RWPE2 (cell line): Measurements from ENCODE around the gene DUSP28.

Experiments used
- ATAC-seq: fragments of 200-7000 bp; cut with Tn5 transposase; 3 replicates; pipeline ENCODE4 v1.9.1; 2021; ENCODE audit warnings: low read depth
- DNase-seq: peaks from one replicate; pipeline ENCODE4 v3.0.0-alpha.2; 2020; ENCODE audit warnings: low spot score
- H3K27ac ChIP-seq: fragments of 450-650 bp; 2 replicates; pipeline ENCODE4 v1.5.1; 2017; ENCODE audit warnings: mild to moderate bottlenecking; ENCODE audit not compliant: poor library complexity, severe bottlenecking
- H3K27me3 ChIP-seq: fragments of 250-450 bp; sonication (Bioruptor Pico); 2 replicates; pipeline ENCODE4 v1.5.1; 2021; ENCODE audit warnings: mild to moderate bottlenecking, moderate library complexity; ENCODE audit not compliant: insufficient read depth, poor library complexity, severe bottlenecking
- H3K36me3 ChIP-seq: fragments of 250-450 bp; sonication (Bioruptor Pico); 2 replicates; pipeline ENCODE4 v1.5.1; 2020; ENCODE audit warnings: low read depth, mild to moderate bottlenecking, moderate library complexity
- H3K4me1 ChIP-seq: fragments of 250-450 bp; sonication (Bioruptor Pico); 2 replicates; pipeline ENCODE4 v1.5.1; 2021; ENCODE audit warnings: mild to moderate bottlenecking, moderate library complexity; ENCODE audit not compliant: insufficient read depth, poor library complexity, severe bottlenecking
- H3K4me3 ChIP-seq: fragments of 250-450 bp; sonication (Bioruptor Pico); 2 replicates; pipeline ENCODE4 v1.5.1; 2021; ENCODE audit warnings: mild to moderate bottlenecking, moderate library complexity; ENCODE audit not compliant: severe bottlenecking
- H3K9me3 ChIP-seq: fragments of 250-450 bp; sonication (Bioruptor Pico); 2 replicates; pipeline ENCODE4 v1.5.1; 2021; ENCODE audit warnings: mild to moderate bottlenecking, moderate library complexity; ENCODE audit not compliant: severe bottlenecking
- CTCF ChIP-seq: fragments of 450-650 bp; IDR thresholded peaks from one replicate; pipeline ENCODE4 v1.5.1; 2017; ENCODE audit warnings: mild to moderate bottlenecking, moderate library complexity; ENCODE audit not compliant: poor library complexity, severe bottlenecking

The DUSP28 gene

GRCh38 chr2:240512666-240513535 lies 47.3 kb upstream of the DUSP28 start:
- H3K27ac ChIP-seq: no peak overlapping the region
- no peak for TF ChIP-seq CTCF
- no peak for DNase-seq
- H3K4me1 ChIP-seq: no peaks in the 10 kb centered on the region
- no peaks in the 10 kb centered on the region for H3K9me3 ChIP-seq
- H3K36me3 ChIP-seq: no peaks in the 10 kb centered on the region
- no peak for ATAC-seq
- no peaks in the 10 kb centered on the region for H3K27me3 ChIP-seq
- no peak overlapping the region for H3K4me3 ChIP-seq

DNA sequence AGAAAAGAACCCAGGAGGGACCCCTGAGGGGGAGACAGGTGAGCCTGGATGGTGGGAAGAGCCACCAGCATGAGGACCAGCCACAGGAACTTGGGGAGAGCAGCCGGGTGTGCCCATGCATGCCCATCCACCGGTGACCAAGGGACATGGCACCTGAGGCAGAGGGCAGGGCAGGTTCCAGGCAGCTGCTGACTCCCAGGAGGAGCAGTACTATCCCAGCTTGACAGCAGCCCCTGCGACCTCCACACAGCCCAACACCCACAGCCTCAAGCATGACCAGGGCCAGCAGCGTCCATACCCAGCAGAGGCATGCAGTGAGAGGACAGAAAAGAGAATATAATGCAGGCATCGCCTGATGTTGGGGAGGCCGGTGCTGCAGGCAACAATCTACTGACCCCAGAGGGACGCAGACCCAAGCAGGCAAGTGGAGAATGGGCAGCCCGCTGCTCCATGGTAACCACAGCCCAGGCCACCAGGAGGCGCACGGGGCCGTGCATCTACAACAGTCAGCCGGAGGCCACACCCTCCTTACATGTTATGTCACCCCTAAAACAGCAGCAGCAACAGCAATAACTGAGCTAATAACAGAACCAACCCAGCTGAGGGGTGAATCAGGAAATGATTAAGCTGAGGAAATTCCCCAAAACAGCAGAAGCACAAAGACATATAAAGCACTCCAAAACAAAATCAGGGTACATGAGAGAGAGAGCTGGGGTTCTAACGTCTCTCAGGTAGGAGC lies 46.4 kb upstream of the DUSP28 start:
- Histone ChIP-seq H3K27ac (no peak overlapping the region), H3K27me3 (peaks cover 5% of the 10 kb centered on the region), H3K36me3 (no peaks in the 10 kb centered on the region), H3K4me1 (no peaks in the 10 kb centered on the region), H3K4me3 (no peak overlapping the region), H3K9me3 (no peaks in the 10 kb centered on the region)
- peak; percentile 79 for TF ChIP-seq CTCF
- ATAC-seq (peak; percentile 91), DNase-seq (peak; percentile 79)

DNA sequence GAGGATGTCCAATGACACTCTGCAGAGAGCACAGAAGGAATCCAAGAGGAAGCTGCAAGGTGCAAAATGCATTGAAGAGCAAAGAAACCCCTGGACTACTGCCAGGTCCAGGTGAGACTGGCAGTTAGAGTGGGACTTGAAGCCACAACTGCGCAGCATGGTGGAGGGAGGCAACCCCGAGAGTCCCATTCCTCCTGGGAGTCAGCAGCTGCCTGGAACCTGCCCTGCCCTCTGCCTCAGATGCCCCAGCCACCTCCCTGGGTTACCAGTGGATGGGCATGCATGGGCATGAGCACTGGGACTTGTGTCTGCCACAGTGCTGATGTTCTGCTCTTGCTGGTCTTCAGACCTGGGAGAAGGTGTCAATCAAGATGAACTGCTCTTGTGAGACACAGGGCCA lies 45.5 kb upstream of the DUSP28 start:
- Histone ChIP-seq H3K9me3 (no peaks in the 10 kb centered on the region), H3K27ac (no peak overlapping the region), H3K4me3 (no peak overlapping the region), H3K36me3 (no peaks in the 10 kb centered on the region), H3K4me1 (no peaks in the 10 kb centered on the region), H3K27me3 (peaks cover 15% of the 10 kb centered on the region)
- DNase-seq (no peak), ATAC-seq (no peak)
- TF ChIP-seq CTCF: no peak

DNA sequence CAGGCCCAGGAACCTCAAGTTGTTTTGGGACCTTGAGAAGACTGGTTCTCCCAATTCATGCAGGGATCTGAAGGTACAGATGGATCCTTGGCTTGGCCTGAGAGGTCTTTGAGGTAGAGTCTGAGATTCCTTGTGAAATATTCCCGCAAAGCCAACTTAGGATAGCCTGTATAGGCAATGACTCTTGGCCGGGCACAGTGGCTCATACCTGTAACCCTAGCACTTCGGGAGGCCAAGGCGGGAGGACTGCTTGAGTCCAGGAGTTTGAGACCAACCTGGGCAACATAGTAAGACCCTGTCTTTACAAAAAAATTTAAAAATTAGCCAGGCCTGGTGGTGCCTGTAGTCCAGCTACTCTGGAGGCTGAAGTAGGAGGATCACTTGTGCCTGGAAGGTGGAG lies 42.8 kb upstream of the DUSP28 start:
- Histone ChIP-seq H3K9me3 (no peaks in the 10 kb centered on the region), H3K27ac (no peak overlapping the region), H3K4me3 (no peak overlapping the region), H3K27me3 (peaks cover 27% of the 10 kb centered on the region), H3K36me3 (no peaks in the 10 kb centered on the region), H3K4me1 (no peaks in the 10 kb centered on the region)
- DNase-seq: no peak
- no peak for ATAC-seq
- TF ChIP-seq CTCF: no peak
